Measurements from ENCODE around the gene RAD51B.

Gene RAD51B

GRCh38 chr14:68632054-68632895 is 812.7 kb downstream of the RAD51B start:
- no peak for DNase-seq

- no peak for DNase-seq
Measured at GRCh38 chr14:68633131-68633991, 813.8 kb downstream of the RAD51B start.

GRCh38 chr14:68634332-68634731 is 814.8 kb downstream of the RAD51B start:
- no peak for DNase-seq

- DNase-seq: no peak
Measured at GRCh38 chr14:68634874-68635595, 815.5 kb downstream of the RAD51B start.

- DNase-seq: no peak
Measured at GRCh38 chr14:68636597-68636996, 817.0 kb downstream of the RAD51B start.

- DNase-seq: peak; percentile 37
Measured at GRCh38 chr14:68637106-68638021, 817.8 kb downstream of the RAD51B start.

- peak; percentile 24 for DNase-seq
Measured at GRCh38 chr14:68638141-68638999, 818.8 kb downstream of the RAD51B start.

- peak; percentile 4 for DNase-seq
Measured at GRCh38 chr14:68639000-68639757, 819.6 kb downstream of the RAD51B start.

- no peak for DNase-seq
Measured at GRCh38 chr14:68639758-68640574, 820.4 kb downstream of the RAD51B start.

GRCh38 chr14:68643673-68644072 is 824.1 kb downstream of the RAD51B start:
- DNase-seq: peak; percentile 5

GRCh38 chr14:68644101-68644500 is 824.5 kb downstream of the RAD51B start:
- DNase-seq: peak; percentile 25

- DNase-seq: no peak
Measured at GRCh38 chr14:68645371-68645770, 825.8 kb downstream of the RAD51B start.

GRCh38 chr14:68649476-68650189 is 830.1 kb downstream of the RAD51B start:
- peak; percentile 38 for DNase-seq

- DNase-seq: peak; percentile 6
Measured at GRCh38 chr14:68650404-68650994, 830.9 kb downstream of the RAD51B start.

- DNase-seq: peak; percentile 34
Measured at GRCh38 chr14:68651075-68651474, 831.5 kb downstream of the RAD51B start.

GRCh38 chr14:68651652-68652432 is 832.3 kb downstream of the RAD51B start:
- peak; percentile 27 for DNase-seq

GRCh38 chr14:68652433-68652690 is 832.8 kb downstream of the RAD51B start:
- DNase-seq: peak; percentile 51

GRCh38 chr14:68653108-68653507 is 833.5 kb downstream of the RAD51B start:
- peak; percentile 13 for DNase-seq

Data from activated effector memory CD4-positive, alpha-beta T cell treated with anti-CD3 and anti-CD28 coated beads, Interleukin-2, amount 50 U/mL, for 16 hours (primary cell).